ENCODE results near the gene IL11. TPM values are rescaled to one million over a fixed set of nuclear protein-coding genes. Genes with fewer than 3 reads are reported as not detected.

Gene IL11
- total and polyA plus RNA-seq, 2 of the 13 experiments (the other 11 are each of a cell fraction or from before 2014, with no cell fraction given) = 2.5 to 2.9 TPM

DNA sequence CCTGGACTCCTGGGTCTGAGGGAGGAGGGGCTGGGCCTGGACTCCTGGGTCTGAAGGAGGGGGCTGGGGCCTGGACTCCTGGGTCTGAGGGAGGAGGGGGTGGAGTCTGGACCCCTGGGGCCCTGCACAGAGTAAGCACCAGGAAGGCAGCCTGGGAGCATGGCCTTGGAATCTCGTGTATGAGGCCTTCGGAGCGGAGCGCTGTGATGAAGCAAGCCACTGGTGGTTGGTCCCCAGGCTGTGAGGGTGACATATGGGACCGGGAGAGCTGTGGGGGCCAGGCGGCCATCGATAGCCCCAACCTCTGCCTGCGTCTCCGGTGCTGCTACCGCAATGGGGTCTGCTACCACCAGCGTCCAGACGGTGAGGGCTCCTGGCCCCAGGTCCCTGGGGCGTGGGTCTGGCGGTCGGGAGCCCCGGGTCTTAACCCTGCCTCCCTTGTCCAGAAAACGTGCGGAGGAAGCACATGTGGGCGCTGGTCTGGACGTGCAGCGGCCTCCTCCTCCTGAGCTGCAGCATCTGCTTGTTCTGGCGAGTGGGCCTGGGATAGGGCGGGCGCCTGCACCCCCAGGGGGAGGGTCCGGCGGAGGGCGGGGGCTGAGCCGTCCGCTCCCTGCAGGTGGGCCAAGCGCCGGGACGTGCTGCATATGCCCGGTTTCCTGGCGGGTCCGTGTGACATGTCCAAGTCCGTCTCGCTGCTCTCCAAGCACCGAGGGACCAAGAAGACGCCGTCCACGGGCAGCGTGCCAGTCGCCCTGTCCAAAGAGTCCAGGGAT, 7.3 kb upstream of the IL11 start (continued):
- TF ChIP-seq, protein P1, sequence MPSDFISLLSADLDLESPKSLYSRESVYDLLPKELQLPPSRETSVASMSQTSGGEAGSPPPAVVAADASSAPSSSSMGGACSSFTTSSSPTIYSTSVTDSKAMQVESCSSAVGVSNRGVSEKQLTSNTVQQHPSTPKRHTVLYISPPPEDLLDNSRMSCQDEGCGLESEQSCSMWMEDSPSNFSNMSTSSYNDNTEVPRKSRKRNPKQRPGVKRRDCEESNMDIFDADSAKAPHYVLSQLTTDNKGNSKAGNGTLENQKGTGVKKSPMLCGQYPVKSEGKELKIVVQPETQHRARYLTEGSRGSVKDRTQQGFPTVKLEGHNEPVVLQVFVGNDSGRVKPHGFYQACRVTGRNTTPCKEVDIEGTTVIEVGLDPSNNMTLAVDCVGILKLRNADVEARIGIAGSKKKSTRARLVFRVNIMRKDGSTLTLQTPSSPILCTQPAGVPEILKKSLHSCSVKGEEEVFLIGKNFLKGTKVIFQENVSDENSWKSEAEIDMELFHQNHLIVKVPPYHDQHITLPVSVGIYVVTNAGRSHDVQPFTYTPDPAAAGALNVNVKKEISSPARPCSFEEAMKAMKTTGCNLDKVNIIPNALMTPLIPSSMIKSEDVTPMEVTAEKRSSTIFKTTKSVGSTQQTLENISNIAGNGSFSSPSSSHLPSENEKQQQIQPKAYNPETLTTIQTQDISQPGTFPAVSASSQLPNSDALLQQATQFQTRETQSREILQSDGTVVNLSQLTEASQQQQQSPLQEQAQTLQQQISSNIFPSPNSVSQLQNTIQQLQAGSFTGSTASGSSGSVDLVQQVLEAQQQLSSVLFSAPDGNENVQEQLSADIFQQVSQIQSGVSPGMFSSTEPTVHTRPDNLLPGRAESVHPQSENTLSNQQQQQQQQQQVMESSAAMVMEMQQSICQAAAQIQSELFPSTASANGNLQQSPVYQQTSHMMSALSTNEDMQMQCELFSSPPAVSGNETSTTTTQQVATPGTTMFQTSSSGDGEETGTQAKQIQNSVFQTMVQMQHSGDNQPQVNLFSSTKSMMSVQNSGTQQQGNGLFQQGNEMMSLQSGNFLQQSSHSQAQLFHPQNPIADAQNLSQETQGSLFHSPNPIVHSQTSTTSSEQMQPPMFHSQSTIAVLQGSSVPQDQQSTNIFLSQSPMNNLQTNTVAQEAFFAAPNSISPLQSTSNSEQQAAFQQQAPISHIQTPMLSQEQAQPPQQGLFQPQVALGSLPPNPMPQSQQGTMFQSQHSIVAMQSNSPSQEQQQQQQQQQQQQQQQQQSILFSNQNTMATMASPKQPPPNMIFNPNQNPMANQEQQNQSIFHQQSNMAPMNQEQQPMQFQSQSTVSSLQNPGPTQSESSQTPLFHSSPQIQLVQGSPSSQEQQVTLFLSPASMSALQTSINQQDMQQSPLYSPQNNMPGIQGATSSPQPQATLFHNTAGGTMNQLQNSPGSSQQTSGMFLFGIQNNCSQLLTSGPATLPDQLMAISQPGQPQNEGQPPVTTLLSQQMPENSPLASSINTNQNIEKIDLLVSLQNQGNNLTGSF (CRISPR knock-in tag; IDR thresholded peaks at IDR 0.05) = no peak
- TF ChIP-seq PLRG1 (conservative IDR thresholded peaks at IDR 0.05) = no peak
- no peak for TF ChIP-seq MTF1 (CRISPR knock-in tag; IDR thresholded peaks at IDR 0.05)
- no peak for TF ChIP-seq NFYB (CRISPR knock-in tag; IDR thresholded peaks at IDR 0.05)
- TF ChIP-seq TEAD2 (CRISPR knock-in tag; IDR thresholded peaks at IDR 0.05) = no peak
- TF ChIP-seq, protein P2, sequence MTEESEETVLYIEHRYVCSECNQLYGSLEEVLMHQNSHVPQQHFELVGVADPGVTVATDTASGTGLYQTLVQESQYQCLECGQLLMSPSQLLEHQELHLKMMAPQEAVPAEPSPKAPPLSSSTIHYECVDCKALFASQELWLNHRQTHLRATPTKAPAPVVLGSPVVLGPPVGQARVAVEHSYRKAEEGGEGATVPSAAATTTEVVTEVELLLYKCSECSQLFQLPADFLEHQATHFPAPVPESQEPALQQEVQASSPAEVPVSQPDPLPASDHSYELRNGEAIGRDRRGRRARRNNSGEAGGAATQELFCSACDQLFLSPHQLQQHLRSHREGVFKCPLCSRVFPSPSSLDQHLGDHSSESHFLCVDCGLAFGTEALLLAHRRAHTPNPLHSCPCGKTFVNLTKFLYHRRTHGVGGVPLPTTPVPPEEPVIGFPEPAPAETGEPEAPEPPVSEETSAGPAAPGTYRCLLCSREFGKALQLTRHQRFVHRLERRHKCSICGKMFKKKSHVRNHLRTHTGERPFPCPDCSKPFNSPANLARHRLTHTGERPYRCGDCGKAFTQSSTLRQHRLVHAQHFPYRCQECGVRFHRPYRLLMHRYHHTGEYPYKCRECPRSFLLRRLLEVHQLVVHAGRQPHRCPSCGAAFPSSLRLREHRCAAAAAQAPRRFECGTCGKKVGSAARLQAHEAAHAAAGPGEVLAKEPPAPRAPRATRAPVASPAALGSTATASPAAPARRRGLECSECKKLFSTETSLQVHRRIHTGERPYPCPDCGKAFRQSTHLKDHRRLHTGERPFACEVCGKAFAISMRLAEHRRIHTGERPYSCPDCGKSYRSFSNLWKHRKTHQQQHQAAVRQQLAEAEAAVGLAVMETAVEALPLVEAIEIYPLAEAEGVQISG (CRISPR knock-in tag; IDR thresholded peaks at IDR 0.05) = no peak
- no peak for TF ChIP-seq SCMH1 (CRISPR knock-in tag; IDR thresholded peaks at IDR 0.05; ENCODE audit: borderline replicate concordance)
- no peak for TF ChIP-seq HOXD1 (CRISPR knock-in tag; IDR thresholded peaks at IDR 0.05)
- no peak for TF ChIP-seq ZNF567 (CRISPR knock-in tag; IDR thresholded peaks at IDR 0.05; ENCODE audit: borderline replicate concordance)
- TF ChIP-seq MXD4 (CRISPR knock-in tag; IDR thresholded peaks at IDR 0.05) = no peak
- TF ChIP-seq RXRA (CRISPR knock-in tag; IDR thresholded peaks at IDR 0.05) = no peak
- TF ChIP-seq, protein P3, sequence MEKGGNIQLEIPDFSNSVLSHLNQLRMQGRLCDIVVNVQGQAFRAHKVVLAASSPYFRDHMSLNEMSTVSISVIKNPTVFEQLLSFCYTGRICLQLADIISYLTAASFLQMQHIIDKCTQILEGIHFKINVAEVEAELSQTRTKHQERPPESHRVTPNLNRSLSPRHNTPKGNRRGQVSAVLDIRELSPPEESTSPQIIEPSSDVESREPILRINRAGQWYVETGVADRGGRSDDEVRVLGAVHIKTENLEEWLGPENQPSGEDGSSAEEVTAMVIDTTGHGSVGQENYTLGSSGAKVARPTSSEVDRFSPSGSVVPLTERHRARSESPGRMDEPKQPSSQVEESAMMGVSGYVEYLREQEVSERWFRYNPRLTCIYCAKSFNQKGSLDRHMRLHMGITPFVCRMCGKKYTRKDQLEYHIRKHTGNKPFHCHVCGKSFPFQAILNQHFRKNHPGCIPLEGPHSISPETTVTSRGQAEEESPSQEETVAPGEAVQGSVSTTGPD (CRISPR knock-in tag; IDR thresholded peaks at IDR 0.05) = no peak
- TF ChIP-seq KMT2B (CRISPR knock-in tag; IDR thresholded peaks at IDR 0.05) = no peak
- no peak for TF ChIP-seq RFXANK (CRISPR knock-in tag; IDR thresholded peaks at IDR 0.05)
- TF ChIP-seq HMGA1 (CRISPR knock-in tag; conservative IDR thresholded peaks at IDR 0.05) = no peak
- TF ChIP-seq ZNF234 (CRISPR knock-in tag; conservative IDR thresholded peaks at IDR 0.05) = no peak
- peak; percentile 98 for TF ChIP-seq ZSCAN22 (CRISPR knock-in tag; IDR thresholded peaks at IDR 0.05)
- peak; percentile 83 for TF ChIP-seq ZNF263 (CRISPR knock-in tag; IDR thresholded peaks at IDR 0.05)
- TF ChIP-seq, protein P4, sequence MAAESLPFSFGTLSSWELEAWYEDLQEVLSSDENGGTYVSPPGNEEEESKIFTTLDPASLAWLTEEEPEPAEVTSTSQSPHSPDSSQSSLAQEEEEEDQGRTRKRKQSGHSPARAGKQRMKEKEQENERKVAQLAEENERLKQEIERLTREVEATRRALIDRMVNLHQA (CRISPR knock-in tag; IDR thresholded peaks at IDR 0.05) = no peak
- TF ChIP-seq ZNF629 (CRISPR knock-in tag; conservative IDR thresholded peaks at IDR 0.05) = no peak
- no peak for TF ChIP-seq ZNF589 (CRISPR knock-in tag; conservative IDR thresholded peaks at IDR 0.05)
- no peak for TF ChIP-seq ARID2 (CRISPR knock-in tag; IDR thresholded peaks at IDR 0.05; ENCODE audit: borderline replicate concordance)
